Activated naive CD8-positive, alpha-beta T cell treated with anti-CD3 and anti-CD28 coated beads, Interleukin-2, amount 10 ng/mL, durations not matched to agents 7 days and 5 days (primary cell): ENCODE data around the gene MAF. TPM values are rescaled to one million over a fixed set of nuclear protein-coding genes. Genes with fewer than 3 reads are reported as not detected.

Experiments used
- ATAC-seq: fragments of 150-1000 bp; cut with Tn5 transposase; one replicate; pipeline ENCODE4 v1.10.0; 2021; ENCODE audit warnings: low read depth, moderate library complexity
- POLR2A ChIA-PET: fragments of 350-600 bp; sonication (Branson Sonifier 250); formaldehyde crosslinking; loops from one replicate; lab custom pipeline; 2021; ENCODE audit warnings: antibody characterized with exemption; lab: Charles Lee
- DNase-seq: peaks from one replicate; pipeline ENCODE4 v3.0.0; 2021
- H3K27ac Mint-ChIP-seq: one replicate; pipeline ENCODE4 v1.8.0; 2022; ENCODE audit warnings: mild to moderate bottlenecking, mixed read lengths
- H3K27me3 Mint-ChIP-seq: one replicate; pipeline ENCODE4 v1.8.0; 2022; ENCODE audit warnings: mild to moderate bottlenecking, moderate library complexity, mixed read lengths
- H3K36me3 Mint-ChIP-seq: one replicate; pipeline ENCODE4 v1.8.0; 2021; ENCODE audit warnings: mild to moderate bottlenecking, mixed read lengths
- H3K4me1 Mint-ChIP-seq: one replicate; pipeline ENCODE4 v1.8.0; 2021; ENCODE audit warnings: mixed read lengths
- H3K4me3 Mint-ChIP-seq: one replicate; pipeline ENCODE4 v1.8.0; 2022; ENCODE audit warnings: mild to moderate bottlenecking, moderate library complexity, mixed read lengths
- H3K9me3 Mint-ChIP-seq: one replicate; pipeline ENCODE4 v1.8.0; 2021; ENCODE audit warnings: mixed read lengths
- total RNA-seq, 2 experiments: library from RNA; stranded (reverse); gene quantifications; one replicate each; pipeline ENCODE4 v1.2.3, GENCODE V29; 2021

The MAF gene
- total RNA-seq, 2 experiments from 2014 or later = 7.6 to 8.8 TPM

GRCh38 chr16:79564671-79565107 is 35.8 kb downstream of the MAF start:
- Mint-ChIP-seq H3K27ac (no peak overlapping the region), H3K36me3 (no peaks in the 10 kb centered on the region), H3K9me3 (no peaks in the 10 kb centered on the region), H3K27me3 (peaks cover 1% of the 10 kb centered on the region), H3K4me3 (no peak overlapping the region), H3K4me1 (no peaks in the 10 kb centered on the region)
- POLR2A ChIA-PET = no interaction called here
- ATAC-seq (no peak), DNase-seq (no peak)

- no peaks in the 10 kb centered on the region for H3K4me1 Mint-ChIP-seq
- H3K27ac Mint-ChIP-seq = no peak overlapping the region
- H3K4me3 Mint-ChIP-seq = no peak overlapping the region
- ATAC-seq (no peak), DNase-seq (no peak)
- no peaks in the 10 kb centered on the region for H3K9me3 Mint-ChIP-seq
- no peaks in the 10 kb centered on the region for H3K36me3 Mint-ChIP-seq
- H3K27me3 Mint-ChIP-seq = peaks cover 1% of the 10 kb centered on the region
- POLR2A ChIA-PET = no interaction called here
Measured at GRCh38 chr16:79563921-79564320, 36.6 kb downstream of the MAF start.

GRCh38 chr16:79562166-79562823 is 38.2 kb downstream of the MAF start:
- no peak overlapping the region for H3K4me3 Mint-ChIP-seq
- no peaks in the 10 kb centered on the region for H3K4me1 Mint-ChIP-seq
- ATAC-seq (no peak), DNase-seq (no peak)
- no peaks in the 10 kb centered on the region for H3K9me3 Mint-ChIP-seq
- peaks cover 1% of the 10 kb centered on the region for H3K27me3 Mint-ChIP-seq
- H3K27ac Mint-ChIP-seq = no peak overlapping the region
- POLR2A ChIA-PET = no interaction called here
- no peaks in the 10 kb centered on the region for H3K36me3 Mint-ChIP-seq

- Mint-ChIP-seq H3K27me3 (peaks cover 1% of the 10 kb centered on the region), H3K36me3 (no peaks in the 10 kb centered on the region), H3K4me3 (no peak overlapping the region), H3K27ac (no peak overlapping the region), H3K9me3 (no peaks in the 10 kb centered on the region), H3K4me1 (no peaks in the 10 kb centered on the region)
- POLR2A ChIA-PET = no interaction called here
- ATAC-seq = no peak
- DNase-seq = no peak
Measured at GRCh38 chr16:79561729-79562128, 38.8 kb downstream of the MAF start.

GRCh38 chr16:79560923-79561322 is 39.6 kb downstream of the MAF start:
- ATAC-seq = no peak
- Mint-ChIP-seq H3K9me3 (no peaks in the 10 kb centered on the region), H3K4me1 (no peaks in the 10 kb centered on the region), H3K27ac (no peak overlapping the region), H3K36me3 (no peaks in the 10 kb centered on the region), H3K27me3 (peaks cover 1% of the 10 kb centered on the region), H3K4me3 (no peak overlapping the region)
- POLR2A ChIA-PET = no interaction called here
- DNase-seq = no peak

GRCh38 chr16:79560318-79560717 is 40.2 kb downstream of the MAF start:
- Mint-ChIP-seq H3K9me3 (no peaks in the 10 kb centered on the region), H3K4me1 (no peaks in the 10 kb centered on the region), H3K4me3 (no peak overlapping the region), H3K36me3 (no peaks in the 10 kb centered on the region), H3K27me3 (peaks cover 1% of the 10 kb centered on the region), H3K27ac (no peak overlapping the region)
- no peak for DNase-seq
- no peak for ATAC-seq
- POLR2A ChIA-PET = no interaction called here

- POLR2A ChIA-PET = no interaction called here
- ATAC-seq (no peak), DNase-seq (no peak)
- no peaks in the 10 kb centered on the region for H3K9me3 Mint-ChIP-seq
- no peaks in the 10 kb centered on the region for H3K36me3 Mint-ChIP-seq
- H3K27ac Mint-ChIP-seq = no peak overlapping the region
- H3K4me1 Mint-ChIP-seq = no peaks in the 10 kb centered on the region
- peaks cover 1% of the 10 kb centered on the region for H3K27me3 Mint-ChIP-seq
- H3K4me3 Mint-ChIP-seq = no peak overlapping the region
Measured at GRCh38 chr16:79559532-79559931, 41.0 kb downstream of the MAF start.

GRCh38 chr16:79557421-79557820 is 43.1 kb downstream of the MAF start:
- ATAC-seq (no peak), DNase-seq (no peak)
- POLR2A ChIA-PET = no interaction called here
- H3K4me3 Mint-ChIP-seq = no peak overlapping the region
- no peak overlapping the region for H3K27ac Mint-ChIP-seq
- no peaks in the 10 kb centered on the region for H3K36me3 Mint-ChIP-seq
- H3K9me3 Mint-ChIP-seq = no peaks in the 10 kb centered on the region
- peaks cover 1% of the 10 kb centered on the region for H3K27me3 Mint-ChIP-seq
- H3K4me1 Mint-ChIP-seq = no peaks in the 10 kb centered on the region

GRCh38 chr16:79554912-79555311 is 45.6 kb downstream of the MAF start:
- POLR2A ChIA-PET = no interaction called here

GRCh38 chr16:79550373-79550772 is 50.2 kb downstream of the MAF start:
- Mint-ChIP-seq H3K4me3 (no peak overlapping the region), H3K9me3 (no peaks in the 10 kb centered on the region), H3K36me3 (no peaks in the 10 kb centered on the region), H3K4me1 (no peaks in the 10 kb centered on the region), H3K27ac (no peak overlapping the region), H3K27me3 (peaks cover 2% of the 10 kb centered on the region)
- DNase-seq (no peak), ATAC-seq (no peak)
- POLR2A ChIA-PET = no interaction called here

More at GRCh38 chr16:79554912-79555311, 45.6 kb downstream of the MAF start:
- no peak overlapping the region for H3K27ac Mint-ChIP-seq
- H3K27me3 Mint-ChIP-seq = peaks cover 2% of the 10 kb centered on the region
- no peak overlapping the region for H3K4me3 Mint-ChIP-seq
- ATAC-seq = no peak
- H3K36me3 Mint-ChIP-seq = no peaks in the 10 kb centered on the region
- H3K4me1 Mint-ChIP-seq = no peaks in the 10 kb centered on the region
- H3K9me3 Mint-ChIP-seq = no peaks in the 10 kb centered on the region
- no peak for DNase-seq

GRCh38 chr16:79547085-79547484 is 53.5 kb downstream of the MAF start:
- peaks cover 2% of the 10 kb centered on the region for H3K27me3 Mint-ChIP-seq
- no peak overlapping the region for H3K4me3 Mint-ChIP-seq
- H3K27ac Mint-ChIP-seq = no peak overlapping the region
- POLR2A ChIA-PET = no interaction called here
- H3K36me3 Mint-ChIP-seq = no peaks in the 10 kb centered on the region
- no peaks in the 10 kb centered on the region for H3K4me1 Mint-ChIP-seq
- H3K9me3 Mint-ChIP-seq = peaks cover 2% of the 10 kb centered on the region
- DNase-seq (no peak), ATAC-seq (no peak)
